HG03139 (cell line): Measurements from ENCODE around the gene EPHB2.

Source experiments
- ATAC-seq: cut with Tn5 transposase; IDR thresholded peaks from one replicate; pipeline ENCODE4 v1.9.1; 2021; ENCODE audit not compliant: unreplicated experiment

The EPHB2 gene

DNA sequence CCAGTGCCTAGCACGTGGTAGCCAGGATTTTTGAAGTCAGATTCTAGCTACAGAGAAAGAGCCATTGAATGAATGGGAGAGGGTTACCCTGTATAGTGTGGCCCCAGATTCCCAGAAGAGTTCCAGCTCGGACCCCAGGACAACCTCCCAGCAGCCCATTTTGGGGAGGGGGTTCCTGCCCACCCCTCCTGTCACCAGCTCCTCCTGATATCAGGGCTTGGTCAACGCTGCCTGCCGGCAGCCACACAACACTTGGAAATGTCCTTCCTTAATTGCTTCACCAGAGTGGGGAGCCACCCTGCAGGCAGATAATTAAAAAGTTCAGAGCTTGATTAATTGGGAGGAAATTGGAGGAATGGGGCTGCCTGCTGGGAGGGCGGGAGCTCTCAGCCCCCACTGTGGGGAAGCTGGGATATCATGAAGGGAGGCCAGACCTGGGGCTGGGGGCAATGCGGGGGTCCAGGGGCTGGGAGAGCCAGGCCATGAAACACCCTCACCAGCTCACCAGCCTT, 141.6 kb downstream of the EPHB2 start:
- ATAC-seq = no peak

DNA sequence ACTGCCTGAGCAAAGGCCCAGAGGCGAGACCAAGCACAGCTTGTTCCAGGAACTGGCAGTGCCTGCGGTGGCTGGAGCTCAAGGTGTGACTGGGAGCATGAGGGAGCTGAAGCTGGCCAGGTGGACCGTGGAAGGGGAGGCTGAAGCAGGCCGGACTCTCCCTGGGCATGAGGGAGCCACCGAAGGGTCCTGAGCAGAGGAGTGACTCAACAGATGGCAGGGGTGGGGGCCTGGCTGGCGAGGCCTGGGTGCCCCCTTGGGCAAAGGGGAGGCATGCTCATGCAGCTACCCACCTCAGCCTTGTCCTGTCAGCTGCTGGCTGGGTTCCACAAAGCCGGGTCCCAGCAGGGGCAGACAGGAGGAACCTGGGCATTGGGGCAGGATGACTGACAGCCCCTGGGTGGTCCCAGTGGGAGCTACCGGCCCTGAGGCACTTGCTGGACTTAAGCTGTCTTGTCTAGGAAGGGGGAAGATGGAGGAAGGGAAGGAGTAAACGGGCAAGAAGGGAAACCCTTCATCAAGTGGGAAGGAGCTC, 143.1 kb downstream of the EPHB2 start:
- no peak for ATAC-seq

DNA sequence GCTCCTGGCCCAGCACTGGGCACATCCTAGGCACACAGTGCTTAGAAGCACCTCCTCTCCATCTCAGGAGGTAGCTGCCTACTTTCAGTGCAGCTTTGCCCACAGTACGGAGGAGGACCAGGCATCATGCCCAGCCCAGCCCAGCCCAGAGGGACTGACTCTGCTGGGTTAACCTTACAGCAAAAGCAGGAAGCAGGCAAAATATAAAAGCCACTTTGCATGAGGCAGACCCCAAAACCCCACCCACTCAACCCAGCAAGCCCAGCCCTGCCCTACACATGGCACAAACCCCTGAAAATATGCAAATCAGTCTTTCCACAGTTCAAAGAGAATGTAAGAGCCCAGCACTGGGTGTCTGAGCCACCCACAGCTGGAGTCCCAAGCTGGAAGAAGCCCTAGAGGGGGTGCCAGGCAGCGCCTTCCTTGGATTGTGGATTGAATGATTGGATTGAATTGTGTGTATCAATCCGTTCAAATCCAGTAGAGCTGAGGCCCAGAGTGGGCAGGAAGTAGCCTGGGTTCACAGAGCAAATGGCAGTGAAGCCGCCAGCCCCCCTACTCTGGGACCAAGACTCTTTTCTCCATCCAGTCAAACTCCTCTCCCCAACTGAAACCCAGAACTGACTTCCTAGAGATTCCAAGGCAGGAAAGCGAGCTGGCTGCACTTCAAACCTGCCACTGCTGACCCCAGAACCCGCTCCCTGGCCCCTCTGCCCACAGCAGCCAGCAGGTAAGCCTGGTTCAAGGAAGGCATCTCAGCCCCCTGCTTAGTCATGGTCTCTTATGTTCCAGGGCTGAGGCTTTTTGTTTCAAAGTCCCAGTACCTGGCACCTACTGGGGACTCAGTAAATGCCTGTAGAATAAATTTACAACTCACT, 144.3 kb downstream of the EPHB2 start:
- ATAC-seq = no peak

DNA sequence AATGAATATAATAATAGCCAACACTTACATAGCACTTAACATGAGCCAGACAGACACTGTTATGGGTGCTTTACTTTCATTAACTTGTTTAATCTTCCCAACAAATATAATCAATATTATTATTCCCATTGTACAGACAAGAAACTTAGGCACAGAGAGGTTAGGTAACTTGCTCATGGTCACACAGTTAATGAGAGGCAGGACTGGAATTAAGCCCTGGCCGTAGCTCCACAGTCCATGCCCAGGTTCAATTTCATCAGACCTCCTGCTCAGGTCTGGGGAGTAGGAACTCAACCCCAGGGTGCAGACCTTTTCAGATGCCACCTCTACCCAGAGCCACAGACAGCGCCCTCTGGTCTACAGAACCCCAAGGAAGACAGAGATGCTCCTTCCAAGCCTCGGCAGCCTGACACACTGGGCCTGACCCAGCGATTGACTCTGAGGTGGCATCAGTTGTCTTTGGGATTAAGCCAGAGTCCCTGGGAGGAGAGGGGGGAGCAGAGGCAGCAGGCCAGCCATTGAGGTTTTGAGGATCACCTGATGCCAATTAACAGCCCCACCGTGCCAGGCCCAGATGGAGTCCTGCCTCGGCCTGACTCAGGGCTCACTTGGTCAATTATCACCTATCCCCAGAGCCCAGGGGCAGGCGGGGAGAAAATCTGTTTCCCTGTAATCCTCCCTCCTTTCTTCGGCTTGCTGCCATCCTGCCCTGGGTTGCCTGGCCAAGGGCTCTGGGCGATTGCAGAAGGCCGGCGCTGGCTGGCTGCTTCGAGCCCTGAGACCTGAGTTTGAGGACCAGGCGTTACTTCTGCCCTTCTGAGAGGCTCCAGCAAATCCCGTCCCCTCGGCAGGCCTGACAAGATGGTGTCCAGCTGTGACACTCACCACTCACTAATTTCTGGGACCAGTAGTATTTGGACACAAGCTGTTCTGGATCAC, 145.3 kb downstream of the EPHB2 start:
- ATAC-seq = no peak

DNA sequence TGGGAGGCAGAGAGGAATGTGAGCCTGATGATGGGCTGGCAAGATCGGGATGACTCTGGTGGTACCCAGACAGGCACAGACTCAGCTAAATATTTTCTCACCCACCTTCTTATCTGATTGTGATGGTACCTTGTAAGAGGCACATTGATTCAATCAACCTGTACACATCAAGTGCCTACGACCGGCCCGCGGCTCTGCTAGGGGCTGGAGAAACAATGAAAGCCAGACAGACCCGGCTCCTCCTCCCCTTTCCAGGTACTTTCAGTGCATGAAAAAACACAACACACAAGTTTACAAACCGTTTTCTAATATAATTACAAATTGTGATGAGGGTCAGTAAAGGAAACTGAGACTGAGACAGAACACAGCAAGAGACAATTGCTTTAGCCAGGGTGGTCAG, 147.0 kb downstream of the EPHB2 start:
- ATAC-seq = no peak

DNA sequence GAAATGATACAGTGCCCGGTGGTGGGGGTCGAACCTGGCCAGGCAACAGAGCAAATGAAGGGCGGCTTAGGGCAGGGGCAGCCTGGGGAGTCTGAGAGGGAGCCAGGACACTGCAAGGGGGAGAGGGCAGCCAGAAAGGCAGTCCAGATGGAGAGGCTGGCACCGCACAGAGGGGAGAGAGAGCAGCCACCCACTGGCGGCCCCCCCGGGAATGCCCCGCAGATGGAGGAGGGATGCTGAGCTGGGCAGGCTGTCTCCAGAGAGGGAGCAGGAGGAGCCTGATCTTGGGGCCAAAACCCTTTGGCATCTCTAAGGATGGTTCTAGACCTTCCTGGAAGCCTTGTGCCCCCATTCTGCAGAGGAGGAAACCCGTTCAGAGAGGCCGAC, 149.8 kb downstream of the EPHB2 start:
- ATAC-seq = no peak

DNA sequence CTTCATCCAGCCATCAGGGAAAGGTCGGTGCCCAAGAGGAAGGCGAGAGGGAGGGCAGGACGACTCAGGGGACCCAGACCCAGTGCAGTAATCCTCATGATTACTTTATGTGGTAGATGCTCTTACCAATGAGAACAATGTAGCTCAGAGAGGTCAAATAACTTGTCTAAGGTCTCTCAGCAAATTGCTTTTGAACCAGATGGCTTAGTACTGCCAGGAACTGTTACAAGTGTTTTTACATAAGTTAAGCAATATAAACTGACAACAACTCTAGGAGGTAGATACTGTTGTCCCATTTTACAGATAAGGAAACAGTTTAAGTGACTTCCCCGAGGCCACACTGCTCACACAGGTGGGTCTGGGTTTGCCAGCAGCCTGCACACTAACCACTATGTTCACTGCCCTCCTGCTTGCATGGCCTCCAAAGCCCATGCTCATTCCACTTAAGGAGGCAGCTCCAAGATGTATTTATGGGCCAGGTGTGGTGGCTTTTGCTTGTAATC, 150.3 kb downstream of the EPHB2 start:
- no peak for ATAC-seq

DNA sequence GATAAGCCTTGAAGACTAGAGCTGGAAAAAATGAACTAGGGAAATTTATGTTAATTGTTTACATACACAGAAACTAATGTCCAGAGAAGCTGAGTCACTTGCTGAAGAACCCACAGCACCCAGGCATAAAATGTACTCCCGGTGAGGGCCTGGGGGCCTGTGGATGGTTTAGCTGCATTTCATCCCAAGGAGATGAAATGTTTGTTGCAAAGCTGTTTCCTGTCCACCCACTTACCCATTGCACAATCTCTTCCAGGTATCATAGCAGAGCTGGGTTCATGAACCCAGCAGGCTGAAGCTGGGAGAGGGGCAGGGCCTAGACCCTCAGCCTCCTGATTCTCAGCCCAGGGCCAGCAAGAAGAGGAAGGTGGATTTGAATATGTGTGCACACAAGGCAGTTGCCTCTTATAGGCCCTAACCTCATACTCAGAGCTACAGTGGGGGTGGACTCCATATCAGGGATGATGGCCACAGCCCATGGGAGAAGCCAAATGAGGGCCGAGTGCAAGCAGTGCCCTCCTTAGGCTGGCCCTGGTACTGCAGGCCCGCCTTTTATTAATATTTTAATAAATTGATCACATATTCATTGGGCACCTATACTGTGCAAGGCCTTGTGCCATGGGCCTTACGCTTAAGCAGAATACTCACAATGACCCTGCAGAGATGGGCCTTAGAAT, 151.3 kb downstream of the EPHB2 start:
- ATAC-seq = no peak

DNA sequence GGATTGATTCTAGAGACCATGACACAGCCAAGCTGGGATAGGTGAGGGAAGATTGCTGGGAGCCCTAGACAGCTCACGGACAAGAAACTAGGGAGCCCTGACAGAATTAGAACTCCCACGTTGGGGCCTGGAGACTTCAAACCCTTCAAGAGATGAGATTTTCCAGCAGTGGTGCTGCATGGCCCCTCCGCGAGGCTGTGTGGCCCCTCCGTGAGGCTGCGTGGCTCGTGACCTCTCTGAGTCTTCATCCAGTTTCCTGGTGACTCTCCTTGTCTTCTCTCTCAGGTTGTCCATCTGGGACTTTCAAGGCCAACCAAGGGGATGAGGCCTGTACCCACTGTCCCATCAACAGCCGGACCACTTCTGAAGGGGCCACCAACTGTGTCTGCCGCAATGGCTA, 152.1 kb downstream of the EPHB2 start:
- ATAC-seq = no peak

DNA sequence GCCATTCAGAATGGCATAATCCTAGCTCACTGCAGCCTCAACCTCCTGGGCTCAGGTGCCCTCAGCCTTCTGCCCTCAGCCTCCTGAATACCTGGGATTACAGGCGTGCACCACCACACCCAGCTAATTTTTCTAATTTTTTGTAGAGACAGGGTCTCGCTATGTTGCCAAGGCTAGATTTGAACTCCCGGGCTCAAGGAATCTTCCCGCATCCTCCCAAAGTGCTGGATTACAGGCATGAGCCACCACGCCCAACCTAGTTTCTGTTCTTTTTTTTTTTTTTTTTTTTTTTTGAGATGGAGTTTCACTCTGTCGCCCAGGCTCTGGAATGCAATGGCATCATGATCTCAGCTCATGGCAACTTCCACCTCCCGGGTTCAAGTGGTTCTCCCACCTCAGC, 153.1 kb downstream of the EPHB2 start:
- no peak for ATAC-seq

DNA sequence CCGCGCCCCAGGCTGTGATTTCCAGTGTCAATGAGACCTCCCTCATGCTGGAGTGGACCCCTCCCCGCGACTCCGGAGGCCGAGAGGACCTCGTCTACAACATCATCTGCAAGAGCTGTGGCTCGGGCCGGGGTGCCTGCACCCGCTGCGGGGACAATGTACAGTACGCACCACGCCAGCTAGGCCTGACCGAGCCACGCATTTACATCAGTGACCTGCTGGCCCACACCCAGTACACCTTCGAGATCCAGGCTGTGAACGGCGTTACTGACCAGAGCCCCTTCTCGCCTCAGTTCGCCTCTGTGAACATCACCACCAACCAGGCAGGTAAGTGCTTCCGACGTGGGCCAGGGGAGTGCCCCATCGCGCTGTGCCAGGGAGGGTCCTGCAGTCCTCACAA, 154.2 kb downstream of the EPHB2 start:
- ATAC-seq = no peak

DNA sequence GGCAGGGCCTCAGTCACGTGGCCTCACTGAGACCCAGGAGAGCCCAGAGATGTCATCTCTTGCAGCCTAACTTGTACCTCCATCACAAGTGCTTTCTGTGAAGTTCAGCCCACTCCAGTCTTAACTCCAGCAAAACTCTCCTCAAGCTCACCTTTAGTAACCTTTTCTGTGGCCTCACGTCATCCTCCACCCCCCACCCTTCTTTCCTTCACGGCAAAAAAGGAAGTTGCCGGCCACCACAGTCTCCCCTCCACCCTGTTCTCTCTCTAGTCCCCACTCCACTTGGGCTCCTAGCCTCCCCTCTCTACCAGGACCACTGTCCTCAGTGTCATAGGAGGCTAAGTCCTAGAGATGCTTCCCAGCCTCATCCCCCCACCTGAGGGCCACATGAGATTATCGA, 155.1 kb downstream of the EPHB2 start:
- ATAC-seq = no peak

DNA sequence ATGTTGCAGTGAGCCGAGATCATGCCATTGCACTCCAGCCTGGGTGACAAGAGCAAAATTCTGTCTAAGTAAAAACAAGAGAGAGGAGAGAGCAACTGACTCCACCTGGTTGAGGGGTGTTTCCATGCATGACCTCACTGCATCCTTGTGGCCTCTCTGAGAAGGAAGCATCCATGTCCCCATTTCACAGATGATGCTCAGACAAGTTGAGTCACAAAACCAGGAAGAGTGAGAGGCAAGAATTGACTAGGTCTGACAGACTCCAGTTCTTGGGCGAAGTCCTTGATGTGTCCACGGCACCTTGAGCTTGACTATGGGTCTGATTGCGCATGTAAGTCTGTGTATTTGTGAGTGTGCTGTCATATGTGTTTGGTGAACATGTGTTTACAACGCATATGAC, 156.2 kb downstream of the EPHB2 start:
- ATAC-seq = no peak

DNA sequence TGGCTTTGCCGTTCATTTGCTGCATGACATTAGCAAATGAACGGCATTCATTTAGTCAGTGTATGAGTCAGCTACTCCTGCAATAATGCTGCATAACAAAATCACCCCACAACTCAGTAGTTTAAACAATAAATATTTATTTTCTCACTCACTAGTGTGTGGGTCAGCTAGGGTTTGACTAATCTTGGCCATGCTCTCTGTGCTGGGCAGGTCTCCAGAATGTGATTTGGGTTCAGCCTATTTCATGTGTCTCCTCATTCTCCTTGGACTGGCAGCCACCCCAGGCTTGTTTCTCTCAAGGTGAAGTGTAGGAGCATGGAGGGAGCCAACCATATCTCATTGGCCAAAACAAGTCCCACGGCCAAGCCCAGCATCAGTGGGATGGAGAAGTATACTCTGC, 157.7 kb downstream of the EPHB2 start:
- no peak for ATAC-seq

DNA sequence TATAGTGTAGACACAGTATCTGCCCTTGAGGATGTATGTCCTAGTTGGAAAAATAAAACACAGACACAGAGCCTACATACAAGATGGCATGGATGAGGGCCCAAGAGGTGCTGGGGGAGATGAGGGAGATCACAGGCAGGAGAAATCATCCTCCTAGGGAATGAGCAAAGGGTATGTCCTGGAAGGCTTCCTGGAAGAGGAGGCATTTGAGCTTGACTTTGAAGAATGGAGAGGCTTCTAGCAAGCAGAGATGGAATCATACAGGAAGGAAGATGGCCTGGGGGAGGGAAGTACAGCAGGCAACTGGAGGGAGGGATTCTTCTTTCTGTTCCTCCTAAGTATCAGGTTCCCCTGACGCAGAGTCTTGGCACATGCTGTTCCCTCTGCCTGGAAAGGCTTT, 158.7 kb downstream of the EPHB2 start:
- no peak for ATAC-seq

DNA sequence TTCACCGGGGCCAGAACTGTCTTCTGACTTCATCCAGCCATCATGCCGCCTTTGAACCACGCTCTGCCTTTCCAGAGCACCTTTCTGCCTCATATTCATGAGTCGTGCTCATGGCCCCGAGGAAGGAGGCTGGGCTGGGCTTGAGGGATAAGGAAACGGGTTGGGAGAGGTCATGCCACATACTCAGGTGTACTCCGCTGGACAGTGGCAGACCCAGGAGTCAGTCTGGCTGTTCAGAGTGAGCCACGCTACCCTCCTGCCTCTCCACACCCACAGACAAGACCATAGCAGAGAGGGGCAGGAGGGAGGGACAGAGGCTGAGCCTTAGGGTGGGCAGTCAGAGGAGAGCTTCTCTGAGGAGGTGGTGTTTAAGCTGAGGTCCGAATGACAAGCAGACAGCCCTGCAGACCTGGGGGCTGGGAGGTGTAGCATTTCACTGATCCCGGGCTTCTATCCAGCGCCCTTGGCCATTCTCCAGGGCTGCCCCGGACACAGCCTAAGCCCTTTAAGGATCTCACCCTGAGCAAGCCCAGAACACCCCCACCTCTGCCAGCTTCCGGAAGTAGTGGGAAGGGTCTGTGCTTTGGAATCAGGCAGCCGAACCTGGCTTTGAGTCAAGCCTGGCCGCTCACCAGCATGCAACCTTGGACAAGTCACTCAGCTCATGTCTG, 159.7 kb downstream of the EPHB2 start:
- no peak for ATAC-seq

DNA sequence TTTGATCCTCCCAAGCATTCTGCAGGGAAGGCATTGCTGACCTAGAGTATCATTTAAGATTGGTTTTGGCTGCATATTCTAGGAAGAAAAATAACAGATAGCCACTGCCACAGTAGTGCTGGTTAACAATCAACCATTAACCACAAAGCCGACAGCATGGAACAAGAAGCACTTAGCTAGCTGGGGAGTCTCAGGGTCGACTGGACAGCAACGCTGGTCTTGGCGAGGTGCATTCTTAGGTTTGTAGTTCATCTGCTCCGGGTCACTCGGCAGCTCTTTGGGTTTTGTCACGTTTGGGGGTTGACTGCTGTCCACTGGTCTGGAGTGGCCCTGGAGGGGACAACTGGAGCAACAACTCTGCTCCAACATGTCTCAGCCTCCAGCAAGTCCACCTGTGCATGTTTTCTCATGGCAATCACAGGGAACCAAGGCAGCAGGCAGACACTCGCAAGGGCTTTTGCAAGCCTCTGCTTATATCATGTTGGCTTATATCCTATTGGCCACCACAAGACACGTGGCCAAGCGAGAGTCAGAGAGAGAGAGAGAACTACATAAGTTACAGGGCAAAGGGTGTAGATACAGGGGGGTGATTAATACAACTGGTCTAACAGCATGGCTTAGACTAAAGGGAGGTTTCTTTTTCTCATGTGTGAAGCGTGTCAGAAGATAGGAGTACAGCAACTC, 162.5 kb downstream of the EPHB2 start:
- no peak for ATAC-seq

DNA sequence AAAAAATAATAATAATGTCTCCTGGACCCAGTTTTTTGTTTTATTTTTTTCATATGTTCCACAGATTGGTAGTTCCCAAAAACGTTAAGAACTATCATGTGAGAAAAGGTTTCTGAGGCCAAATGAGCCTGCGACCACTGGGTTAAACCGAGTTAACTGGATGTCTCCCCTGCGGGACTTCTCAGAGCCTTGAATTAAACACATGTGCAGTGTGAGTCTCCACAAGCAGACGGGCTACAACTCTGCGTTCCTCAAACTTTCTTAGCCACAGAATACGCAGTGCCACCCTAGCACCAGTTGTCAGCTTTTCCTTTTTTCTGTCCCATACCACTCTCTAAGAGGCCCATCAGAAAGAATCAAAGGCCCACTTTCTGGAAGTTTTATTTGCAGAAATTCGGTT, 164.1 kb downstream of the EPHB2 start:
- ATAC-seq = no peak

DNA sequence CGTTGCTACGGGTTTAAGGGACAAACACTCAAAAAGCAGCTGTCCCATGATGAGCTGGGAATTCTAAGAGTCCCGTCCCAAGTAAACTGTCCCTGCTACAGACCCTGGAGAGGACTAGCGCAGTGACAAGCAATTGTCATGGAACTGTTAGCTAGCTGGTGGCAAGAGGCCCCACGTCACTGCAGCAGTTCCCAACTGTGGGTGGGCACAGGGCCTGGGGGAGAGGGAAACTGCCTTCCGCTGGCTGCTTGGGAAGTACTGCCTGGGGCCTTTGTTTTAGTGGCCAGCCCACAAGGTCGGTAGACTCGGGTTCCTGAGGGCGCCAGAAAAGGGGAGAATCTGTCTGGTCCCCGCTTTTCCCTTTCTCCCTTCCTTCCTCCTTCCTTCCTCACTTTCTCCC, 164.6 kb downstream of the EPHB2 start:
- ATAC-seq = no peak

DNA sequence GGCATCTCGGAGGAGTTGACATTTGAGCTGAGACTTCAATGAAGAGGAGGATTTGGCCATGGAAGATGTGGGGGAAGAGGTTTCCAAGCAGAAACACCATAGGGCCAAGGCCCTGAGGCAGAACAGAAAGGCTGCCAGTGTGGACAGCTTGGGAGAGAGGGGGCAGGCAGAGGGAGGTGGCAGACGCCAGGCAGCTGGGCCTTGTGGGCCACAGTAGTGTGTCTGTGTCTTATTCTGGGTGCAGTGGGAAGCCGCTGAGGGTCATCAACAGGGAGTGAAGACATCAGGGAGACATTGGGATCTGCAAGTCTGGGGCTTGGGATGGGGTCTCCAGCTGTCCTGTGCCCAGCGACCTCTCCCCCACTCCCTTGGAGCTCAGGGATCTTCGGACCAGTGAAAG, 165.2 kb downstream of the EPHB2 start:
- ATAC-seq = no peak
